IPS DF 19.7 (cell line): ENCODE measurements around the gene IPO13.

Experiments used
- DNase-seq: peaks from one replicate; pipeline ENCODE4 v3.0.0-alpha.2; 2013; ENCODE audit warnings: low read depth, low spot score

Gene IPO13, protein sequence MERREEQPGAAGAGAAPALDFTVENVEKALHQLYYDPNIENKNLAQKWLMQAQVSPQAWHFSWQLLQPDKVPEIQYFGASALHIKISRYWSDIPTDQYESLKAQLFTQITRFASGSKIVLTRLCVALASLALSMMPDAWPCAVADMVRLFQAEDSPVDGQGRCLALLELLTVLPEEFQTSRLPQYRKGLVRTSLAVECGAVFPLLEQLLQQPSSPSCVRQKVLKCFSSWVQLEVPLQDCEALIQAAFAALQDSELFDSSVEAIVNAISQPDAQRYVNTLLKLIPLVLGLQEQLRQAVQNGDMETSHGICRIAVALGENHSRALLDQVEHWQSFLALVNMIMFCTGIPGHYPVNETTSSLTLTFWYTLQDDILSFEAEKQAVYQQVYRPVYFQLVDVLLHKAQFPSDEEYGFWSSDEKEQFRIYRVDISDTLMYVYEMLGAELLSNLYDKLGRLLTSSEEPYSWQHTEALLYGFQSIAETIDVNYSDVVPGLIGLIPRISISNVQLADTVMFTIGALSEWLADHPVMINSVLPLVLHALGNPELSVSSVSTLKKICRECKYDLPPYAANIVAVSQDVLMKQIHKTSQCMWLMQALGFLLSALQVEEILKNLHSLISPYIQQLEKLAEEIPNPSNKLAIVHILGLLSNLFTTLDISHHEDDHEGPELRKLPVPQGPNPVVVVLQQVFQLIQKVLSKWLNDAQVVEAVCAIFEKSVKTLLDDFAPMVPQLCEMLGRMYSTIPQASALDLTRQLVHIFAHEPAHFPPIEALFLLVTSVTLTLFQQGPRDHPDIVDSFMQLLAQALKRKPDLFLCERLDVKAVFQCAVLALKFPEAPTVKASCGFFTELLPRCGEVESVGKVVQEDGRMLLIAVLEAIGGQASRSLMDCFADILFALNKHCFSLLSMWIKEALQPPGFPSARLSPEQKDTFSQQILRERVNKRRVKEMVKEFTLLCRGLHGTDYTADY

DNA sequence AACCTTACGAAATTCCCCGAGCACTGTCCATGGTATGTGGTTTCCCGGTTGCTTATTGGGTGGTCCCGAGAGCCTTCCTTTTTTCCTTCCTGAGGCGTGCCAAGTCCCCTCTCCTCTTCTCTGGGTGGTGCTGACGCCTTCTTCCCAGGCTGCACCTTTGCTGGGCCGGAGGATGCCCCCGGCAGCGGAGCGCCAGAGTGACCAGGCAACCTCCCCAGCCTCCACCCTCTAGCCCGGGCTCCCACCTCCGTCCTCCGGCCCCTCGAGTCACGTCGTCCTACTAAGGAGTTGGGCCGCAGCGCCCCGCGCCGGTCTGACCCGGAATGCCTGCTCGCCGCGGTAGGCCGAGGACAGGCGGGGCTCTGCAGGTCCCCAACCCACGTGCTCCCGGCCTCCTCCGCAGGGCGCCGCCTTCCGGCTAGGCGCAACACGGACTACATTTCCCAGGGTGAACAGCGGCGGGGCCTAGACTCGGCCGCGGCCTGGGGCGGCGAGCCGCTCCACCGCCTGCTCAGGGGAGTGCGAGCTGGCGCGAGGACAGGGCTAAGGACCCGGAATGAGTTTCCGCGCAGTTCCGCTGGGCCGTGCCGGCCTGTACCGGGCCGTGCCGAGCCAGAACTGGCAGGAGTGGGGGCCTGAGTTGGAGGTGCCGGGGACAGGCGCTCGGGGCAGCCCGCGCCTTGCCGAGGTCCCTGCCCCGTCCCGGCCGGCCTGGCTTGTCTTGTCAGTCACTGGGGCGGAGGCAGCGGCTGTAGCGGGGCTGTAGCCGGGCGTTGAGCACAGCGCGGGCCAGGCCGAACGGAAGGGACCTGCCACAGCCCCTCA lies at the start of gene IPO13:
TSS of gene IPO13 (plus strand) at position 715 of the 825 bp plus-strand sequence. CDS start 651 bp downstream, outside the sequence.
- DNase-seq, result peak; percentile 90

DNA sequence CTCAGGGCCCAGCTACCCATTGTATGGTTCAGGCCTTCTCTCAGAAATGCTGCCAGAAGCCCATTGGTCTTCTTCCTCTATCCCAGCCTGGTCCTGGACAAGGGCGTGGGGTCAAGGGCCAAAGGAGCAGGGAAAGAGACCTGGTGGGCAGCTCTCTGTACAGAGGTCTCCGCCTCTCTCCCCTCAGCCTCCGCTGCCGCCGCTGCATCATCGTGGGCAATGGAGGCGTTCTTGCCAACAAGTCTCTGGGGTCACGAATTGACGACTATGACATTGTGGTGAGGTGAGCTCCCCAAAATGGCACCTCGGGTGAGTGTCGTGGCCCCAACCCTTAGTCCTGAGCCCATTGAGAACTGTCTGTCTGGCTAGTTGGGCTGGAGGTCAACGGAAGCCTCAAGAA lies 47.8 kb upstream of the IPO13 start:
- no peak for DNase-seq

GRCh38 chr1:43900386-43900785 lies 46.4 kb upstream of the IPO13 start:
- DNase-seq, result no peak

- DNase-seq, result no peak
Observed at GRCh38 chr1:43901196-43901961, 45.4 kb upstream of the IPO13 start.

DNA sequence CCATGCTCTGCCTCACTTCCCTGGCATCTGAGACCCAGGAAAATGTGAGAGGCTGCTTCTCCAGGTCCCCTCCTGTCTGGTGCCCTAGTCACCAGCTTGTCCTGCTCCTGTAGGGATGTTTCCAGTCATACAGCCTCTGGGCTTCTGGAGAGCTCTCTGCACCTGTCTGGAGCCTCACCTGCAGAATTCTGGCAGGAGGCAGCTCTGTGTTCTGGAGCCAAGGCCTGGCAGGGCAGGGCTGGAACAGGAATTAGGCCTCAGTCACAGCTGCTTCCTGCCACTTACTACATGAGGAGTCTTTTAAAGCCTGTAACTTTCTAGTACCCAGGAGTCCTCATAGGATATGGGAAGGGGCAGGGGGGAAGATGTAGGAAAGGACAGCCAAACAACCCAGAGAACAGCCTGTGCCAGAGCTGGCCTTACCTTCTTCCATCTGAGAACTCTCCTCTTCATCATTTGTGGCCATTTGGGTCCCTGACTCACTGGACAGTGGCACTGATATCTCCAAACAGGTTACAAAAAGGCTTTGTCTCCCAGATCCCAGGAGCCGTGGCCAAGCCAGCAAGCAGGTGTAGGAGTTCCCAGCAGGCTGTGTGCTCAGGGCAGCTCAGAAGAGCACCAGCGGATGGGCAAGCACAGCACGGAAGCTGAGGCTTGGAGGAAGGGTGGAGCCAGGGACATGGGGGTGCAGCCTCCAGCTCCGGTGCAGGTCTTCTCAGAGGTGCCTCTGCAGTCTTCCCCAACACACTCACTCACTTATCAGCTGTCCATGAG lies 44.5 kb upstream of the IPO13 start:
- DNase-seq, result no peak

DNA sequence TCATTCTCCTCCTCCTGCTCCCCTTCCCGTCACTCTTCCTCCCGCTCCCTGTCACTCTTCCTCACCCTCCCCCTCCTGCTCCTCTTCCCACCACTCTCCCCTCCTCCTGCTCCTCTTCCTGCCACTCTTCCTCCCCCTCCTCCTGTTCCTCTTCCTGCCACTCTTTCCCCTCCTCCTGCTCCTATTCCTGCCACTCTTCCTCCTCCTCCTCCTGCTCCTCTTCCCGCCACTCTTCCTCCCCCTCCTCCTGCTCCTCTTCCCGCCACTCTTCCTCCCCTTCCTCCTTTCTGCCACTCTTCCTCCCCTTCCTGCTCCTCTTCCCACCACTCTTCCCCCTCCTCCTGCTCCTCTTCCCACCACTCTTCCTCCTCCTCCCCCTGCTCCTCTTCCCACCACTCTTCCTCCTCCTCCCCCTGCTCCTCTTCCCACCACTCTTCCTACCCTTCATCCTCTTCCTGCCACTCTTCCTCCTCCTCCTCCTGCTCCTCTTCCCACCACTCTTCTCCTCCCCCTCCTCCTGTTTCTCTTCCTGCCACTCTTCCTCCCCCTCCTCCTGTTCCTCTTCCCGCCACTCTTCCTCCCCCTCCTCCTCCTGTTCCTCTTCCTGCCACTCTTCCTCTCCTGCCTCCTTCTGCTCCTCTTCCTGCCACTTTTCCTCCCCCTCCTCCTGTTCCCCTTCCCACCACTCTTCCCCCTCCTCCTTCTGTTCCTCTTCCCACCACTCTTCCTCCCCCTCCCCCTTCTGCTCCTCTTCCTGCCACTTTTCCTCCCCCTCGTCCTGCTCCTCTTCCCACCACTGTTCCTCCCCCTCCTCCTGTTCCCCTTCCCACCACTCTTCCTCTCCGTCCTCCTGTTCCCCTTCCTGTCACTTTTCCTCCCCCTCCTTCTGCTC lies 41.8 kb upstream of the IPO13 start:
- no peak for DNase-seq

DNA sequence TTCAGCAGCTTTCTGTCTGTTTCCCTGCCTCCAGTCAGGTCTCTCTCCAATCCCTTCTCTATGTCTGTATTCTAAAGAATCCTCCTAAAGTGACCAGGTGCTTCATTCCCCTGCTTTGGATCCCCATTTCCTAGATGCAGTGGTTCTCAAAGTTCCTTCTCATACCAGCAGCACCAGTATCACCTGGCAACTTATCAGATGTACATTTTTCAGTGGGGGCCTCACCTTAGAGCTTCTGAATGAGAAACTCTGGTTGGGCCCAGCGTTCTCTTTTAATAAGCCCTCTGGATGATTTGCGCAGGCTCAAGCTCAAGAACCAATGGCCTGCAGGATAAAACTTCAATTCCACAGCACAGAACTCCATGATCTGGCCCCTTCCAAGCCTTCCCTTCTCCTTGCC lies 38.5 kb upstream of the IPO13 start:
- no peak for DNase-seq

- no peak for DNase-seq
Observed at GRCh38 chr1:43908858-43909257, 37.9 kb upstream of the IPO13 start.

- DNase-seq, result no peak
Observed at GRCh38 chr1:43910343-43910742, 36.4 kb upstream of the IPO13 start.

DNA sequence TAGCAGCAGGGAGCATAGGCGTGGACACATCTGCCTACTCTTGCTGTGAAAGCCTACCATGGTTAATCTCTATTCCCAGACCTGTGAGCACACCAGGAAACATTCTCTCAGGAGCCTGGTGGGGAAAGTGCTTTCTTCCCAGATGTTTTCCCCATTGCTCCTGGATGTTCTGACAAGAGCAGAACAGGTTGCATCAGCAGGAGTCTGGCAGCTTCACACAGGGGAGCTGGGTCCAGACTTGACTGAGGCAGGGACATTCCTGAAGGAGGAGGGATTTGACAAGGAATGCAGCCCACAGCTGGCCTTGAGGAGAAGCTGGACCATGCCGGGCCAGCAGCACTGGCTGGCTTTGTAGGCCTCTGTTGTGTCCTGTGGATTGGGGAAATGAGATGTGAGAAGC lies 34.1 kb upstream of the IPO13 start:
- DNase-seq, result no peak

DNA sequence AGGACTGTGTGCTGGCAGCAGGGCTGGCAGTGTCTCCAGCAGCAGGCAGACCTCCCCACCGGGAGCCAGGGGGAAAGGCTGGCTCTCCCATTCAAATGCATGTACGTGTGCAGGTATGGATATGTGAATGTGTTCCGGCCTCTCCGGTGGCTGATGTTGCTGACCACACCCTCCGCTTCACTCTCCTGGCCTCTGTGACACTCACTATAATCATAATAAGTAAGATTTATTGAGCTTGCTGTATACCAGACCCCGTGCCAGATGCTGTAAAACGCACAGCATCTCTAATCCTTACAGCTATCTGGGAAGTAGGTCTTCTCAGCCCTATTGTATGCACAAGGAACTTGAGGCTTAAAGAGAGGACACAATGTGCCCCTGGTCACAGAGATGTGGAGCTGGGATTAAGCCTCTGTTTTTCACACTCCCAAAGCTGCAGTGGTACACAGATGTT lies 33.7 kb upstream of the IPO13 start:
- no peak for DNase-seq

DNA sequence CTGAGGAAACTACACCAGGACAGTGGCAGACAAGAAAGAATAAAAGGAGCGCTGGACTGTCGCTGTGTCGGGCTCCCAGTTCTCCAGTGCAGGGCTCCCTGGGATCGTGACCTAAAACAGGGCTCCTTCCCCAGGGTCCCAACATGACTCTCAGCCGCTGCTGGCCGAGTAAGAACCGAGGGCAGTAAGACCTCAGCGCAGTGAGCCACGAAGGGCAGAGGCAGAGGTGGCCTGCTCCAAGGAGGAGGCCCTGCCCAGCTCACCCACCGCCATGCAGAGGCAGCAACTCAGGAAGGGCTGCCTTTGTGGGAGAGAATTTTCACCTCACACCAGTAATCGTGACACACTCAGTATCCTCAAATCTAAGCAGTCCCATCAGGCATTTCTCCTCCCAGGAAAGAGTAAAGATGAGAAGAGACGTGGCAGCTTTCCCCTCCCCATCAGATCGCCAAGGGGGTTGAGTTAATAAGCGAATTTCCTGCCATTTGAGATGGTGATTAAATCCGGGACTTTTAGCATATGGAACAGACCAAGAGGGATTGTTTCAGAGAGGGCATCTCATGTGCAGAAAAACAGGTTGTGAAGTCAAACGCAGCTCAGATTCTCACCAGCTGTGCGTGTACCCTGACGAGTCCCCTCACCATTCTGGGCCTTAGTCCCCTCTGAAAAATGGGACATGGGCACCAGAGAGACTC lies 32.9 kb upstream of the IPO13 start:
- DNase-seq, result no peak

DNA sequence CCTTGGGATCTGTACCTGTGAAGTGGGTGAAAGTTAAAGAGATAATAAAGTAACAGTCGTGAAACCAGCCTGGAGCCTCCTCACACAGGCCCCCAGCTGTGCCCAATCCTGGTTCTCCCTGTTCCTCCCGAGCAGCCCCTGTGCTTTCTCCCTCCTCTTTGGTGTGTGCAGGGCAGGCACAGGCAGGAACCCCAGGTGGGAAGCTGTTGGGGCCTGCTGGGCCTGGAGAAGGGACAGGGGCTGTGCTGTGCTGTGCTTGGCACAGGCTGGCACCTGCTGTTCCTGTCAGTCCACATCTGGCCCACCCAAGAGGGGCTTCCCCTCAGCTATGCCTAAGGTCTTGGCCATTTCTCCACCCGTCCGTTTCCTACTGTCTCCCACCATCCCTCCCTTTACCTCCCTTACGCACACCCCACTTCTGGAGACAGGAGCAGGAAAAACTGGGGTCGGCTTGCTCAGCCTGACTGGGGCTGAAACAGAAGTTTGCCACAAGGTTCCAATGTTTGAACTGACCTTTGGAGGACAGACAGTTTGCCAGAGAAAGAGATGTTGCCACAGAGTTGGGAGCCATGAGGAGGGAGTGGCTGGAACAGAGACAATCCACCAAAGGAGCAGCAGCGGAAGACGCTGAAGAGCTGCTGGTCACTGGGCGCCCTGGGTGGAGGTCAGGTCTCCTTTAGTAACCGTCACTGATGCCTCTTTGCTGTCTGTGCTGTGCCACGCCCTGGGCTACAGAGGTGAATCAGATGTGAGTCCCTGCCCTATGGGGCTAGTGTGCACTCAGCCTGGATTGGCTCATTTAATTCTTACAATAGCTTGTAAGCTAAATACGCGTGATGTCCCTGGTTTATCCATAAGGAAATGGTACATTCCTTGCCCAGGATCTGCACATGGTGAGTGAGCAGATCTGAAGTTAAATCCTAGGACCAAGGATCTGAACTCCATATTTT lies 31.9 kb upstream of the IPO13 start:
- DNase-seq, result no peak

DNA sequence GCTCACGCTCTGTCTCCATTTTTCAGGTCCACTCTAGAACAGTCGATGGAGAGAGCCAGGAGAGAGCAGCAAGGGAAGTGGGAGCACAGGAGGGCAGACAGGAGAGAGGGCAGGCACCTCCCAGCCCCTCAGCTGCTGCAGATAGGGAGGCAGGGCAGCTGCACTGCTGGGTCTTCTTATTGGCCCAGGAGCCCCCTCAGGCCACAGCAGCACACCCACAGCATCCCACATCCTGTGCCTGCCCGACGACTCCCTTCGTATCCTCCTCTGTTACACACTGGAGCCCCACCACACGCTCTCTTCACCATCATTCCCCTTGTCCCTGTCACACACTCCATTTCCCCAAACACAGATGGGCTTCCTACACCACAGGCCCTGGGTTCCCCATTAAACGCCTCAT lies 26.8 kb upstream of the IPO13 start:
- no peak for DNase-seq

DNA sequence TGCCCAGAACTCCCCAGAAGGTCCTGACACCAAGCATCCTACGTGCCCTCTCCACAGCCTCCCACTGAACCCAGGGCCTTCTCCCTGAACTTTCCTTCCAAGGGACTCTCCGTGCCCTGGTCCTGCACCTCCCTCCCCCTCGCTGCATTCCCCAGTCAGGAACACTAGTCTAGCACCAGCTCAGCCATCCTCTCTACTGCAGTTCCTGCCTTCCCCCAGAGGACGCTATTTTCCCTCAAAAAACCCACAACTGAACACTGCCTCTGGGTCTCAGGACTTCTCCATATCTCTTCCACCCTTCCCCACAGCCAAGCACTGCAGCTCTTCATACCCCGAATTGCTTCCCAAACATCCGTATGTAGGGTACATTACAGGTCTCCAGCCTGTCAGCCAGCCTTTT lies 25.7 kb upstream of the IPO13 start:
- DNase-seq, result no peak

DNA sequence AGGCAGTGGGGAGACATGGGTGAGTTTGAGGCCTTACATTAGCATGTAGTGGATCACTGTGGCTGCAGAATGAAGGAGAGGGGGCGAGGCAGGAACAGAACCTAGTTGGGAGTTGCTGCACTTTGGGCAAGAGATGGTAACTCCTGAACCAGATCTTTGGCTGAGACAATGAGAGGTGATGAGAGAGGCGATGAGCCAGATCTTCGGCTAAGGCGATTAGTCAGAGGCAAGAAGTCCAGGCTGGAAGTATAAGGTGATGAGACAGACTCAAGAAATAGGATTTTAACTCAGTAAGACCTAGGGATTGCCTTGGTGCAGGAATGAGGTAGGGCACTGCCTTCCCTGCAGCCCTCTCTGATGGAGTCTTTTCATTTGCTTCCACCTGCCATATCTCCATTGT lies 22.2 kb upstream of the IPO13 start:
- no peak for DNase-seq

GRCh38 chr1:43925846-43926245 lies 20.9 kb upstream of the IPO13 start:
- DNase-seq, result no peak
